Measurements from ENCODE around the gene KCND2.

DNA sequence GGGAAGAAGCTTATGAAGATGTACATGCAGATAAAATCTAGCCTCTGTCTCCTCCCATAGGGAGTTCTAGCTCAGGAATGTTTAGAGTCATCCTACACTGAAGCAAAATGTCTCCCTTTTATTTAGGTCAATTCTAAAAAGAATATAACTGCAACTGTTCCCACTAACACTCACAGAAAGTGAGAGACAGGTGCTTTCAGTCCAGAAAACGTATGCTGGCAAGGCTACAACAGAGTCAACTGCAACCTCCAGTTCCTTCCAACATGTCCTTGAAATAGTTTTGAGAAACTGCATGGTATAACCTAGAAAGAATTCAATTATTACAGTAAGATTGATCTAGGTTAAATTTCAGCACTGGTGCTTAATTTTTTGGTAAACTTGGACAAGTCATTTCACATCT lies 46.8 kb upstream of the KCND2 start:
- TF ChIP-seq, protein P1, sequence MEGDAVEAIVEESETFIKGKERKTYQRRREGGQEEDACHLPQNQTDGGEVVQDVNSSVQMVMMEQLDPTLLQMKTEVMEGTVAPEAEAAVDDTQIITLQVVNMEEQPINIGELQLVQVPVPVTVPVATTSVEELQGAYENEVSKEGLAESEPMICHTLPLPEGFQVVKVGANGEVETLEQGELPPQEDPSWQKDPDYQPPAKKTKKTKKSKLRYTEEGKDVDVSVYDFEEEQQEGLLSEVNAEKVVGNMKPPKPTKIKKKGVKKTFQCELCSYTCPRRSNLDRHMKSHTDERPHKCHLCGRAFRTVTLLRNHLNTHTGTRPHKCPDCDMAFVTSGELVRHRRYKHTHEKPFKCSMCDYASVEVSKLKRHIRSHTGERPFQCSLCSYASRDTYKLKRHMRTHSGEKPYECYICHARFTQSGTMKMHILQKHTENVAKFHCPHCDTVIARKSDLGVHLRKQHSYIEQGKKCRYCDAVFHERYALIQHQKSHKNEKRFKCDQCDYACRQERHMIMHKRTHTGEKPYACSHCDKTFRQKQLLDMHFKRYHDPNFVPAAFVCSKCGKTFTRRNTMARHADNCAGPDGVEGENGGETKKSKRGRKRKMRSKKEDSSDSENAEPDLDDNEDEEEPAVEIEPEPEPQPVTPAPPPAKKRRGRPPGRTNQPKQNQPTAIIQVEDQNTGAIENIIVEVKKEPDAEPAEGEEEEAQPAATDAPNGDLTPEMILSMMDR (IDR thresholded peaks at IDR 0.05; ENCODE audit: low read depth, low read length) = no peak
- TF ChIP-seq MYC (IDR thresholded peaks at IDR 0.05; ENCODE audit: low read depth, low read length) (no peak), POLR2A (IDR thresholded peaks at IDR 0.05; ENCODE audit: extremely low read depth, insufficient read length) (no peak)
- TF ChIP-seq, protein P2, sequence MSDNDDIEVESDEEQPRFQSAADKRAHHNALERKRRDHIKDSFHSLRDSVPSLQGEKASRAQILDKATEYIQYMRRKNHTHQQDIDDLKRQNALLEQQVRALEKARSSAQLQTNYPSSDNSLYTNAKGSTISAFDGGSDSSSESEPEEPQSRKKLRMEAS (IDR thresholded peaks at IDR 0.05; ENCODE audit: low read depth, low read length) = no peak

Measured in NB4 (cell line).